GM19328 (cell line): ENCODE results near the gene CUL5.
"Not testable (repeated sequence)": the region's sequence is repeated elsewhere in the genome, so short reads cannot be mapped to it uniquely, and the experiment has no call there.

Source experiments
- ATAC-seq: cut with Tn5 transposase; IDR thresholded peaks from one replicate; pipeline ENCODE4 v1.9.1; 2021; ENCODE audit warnings: mild to moderate bottlenecking, moderate library complexity; ENCODE audit not compliant: unreplicated experiment

Gene CUL5

DNA sequence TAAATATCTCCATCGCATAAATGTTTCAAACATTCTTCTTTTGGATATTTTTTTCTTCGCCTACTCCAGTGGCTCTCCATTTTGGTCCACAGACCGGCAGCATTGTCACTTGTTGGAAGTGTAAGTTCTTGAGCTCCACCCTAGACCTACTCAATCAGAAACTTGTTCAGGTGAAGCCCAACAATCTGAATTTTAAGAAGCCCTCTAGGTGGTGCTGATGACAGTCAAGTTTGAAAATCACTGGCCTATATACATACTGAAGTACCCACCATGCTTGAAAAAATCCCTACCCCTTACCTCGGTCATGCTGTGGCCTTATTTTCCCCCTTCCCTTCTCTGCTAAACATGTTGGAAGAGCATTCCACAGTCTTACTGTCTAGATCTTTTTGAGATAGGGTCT, 102.4 kb downstream of the CUL5 start:
- no peak for ATAC-seq

DNA sequence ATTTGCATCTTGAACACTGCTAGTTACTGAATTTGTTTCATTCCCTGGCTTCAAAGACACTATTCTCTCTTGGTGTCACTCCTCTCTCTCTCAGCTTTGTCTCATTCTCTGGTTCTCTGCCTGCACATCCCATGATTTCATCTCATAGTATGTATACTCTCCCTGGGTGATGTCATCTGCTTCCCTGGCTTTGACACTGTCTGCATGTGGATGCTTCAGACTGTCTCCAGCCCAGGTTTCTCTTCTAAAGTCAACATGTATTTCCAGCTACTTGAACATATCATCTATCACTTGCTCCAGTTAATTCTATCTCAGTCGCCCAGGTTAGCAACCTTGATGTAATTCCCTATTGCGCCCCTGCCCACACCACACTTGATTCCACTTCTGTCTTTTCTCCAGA, 103.4 kb downstream of the CUL5 start:
- no peak for ATAC-seq

DNA sequence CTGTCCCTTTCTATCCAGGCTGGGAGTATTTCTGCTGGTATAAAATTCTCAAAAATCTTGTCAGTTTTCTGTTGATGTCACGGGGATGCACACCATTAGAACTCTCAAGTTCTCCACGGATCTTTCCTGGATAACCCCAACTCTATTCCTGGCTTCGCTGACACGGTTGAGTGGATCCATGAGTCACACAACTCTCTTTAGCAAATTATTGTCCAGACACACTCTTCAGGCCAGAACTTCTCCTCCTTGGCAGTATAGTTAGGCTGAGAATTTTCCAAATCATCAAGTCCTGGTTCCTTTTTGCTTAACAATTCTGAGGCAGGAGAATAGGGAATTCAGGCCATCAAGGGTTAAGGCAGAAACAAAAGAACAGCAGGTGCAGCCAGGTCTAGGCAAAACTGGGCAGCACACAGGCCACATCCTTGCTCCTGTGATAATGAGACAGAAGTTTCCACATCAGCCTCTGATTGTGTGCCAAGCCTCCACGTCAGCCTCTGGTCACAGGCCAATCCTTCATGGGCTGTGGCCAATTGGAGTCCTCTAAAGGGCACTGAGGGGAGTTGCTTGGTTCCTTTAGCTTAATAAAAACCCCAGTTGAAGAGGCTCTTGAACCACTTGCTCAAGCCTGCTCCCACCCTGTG, 106.9 kb downstream of the CUL5 start:
- no peak for ATAC-seq

DNA sequence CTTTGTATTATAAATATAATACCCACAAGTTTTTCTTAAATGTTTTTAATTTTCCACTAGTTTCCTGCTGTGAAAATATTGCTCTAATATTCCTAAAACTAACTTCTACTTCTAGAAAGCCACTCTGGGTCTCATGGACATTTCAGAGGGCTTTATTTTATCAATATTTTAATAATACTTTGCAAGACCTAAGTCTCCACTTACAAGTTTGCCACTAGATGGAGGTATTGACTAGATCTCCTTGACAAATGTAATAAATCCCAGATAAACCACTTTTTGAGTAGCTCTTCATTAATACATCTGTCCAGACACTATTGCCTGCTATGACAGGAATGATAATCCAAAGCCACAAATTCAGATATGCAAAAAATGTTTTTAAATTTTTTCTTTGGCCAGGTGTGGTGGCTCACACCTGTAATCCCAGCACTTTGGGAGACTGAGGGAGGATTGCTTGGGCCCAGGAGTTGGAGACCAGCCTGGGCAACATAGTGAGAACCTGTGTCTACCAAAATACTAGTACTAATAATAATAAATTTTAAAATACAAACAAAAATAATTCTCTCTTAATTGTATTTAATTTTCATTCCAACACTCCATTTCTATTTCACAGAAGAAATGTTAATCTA, 109.2 kb downstream of the CUL5 start:
- no peak for ATAC-seq

DNA sequence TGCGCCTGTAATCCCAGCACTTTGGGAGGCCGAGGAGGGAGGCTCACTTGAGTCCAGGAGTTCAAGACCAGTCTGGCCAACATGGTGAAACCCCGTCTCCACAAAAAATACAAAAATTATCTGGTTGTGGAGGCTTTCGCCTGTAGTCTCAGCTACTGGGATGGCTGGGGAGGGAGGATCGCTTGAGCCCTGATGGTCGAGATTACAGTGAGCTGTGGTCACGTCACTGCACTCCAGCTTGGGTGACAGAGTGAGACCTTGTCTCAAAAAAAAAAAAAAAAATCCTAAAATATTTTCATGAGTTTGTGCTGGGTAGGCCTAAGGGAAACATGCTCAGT, 112.2 kb downstream of the CUL5 start:
- not testable (repeated sequence) for ATAC-seq

DNA sequence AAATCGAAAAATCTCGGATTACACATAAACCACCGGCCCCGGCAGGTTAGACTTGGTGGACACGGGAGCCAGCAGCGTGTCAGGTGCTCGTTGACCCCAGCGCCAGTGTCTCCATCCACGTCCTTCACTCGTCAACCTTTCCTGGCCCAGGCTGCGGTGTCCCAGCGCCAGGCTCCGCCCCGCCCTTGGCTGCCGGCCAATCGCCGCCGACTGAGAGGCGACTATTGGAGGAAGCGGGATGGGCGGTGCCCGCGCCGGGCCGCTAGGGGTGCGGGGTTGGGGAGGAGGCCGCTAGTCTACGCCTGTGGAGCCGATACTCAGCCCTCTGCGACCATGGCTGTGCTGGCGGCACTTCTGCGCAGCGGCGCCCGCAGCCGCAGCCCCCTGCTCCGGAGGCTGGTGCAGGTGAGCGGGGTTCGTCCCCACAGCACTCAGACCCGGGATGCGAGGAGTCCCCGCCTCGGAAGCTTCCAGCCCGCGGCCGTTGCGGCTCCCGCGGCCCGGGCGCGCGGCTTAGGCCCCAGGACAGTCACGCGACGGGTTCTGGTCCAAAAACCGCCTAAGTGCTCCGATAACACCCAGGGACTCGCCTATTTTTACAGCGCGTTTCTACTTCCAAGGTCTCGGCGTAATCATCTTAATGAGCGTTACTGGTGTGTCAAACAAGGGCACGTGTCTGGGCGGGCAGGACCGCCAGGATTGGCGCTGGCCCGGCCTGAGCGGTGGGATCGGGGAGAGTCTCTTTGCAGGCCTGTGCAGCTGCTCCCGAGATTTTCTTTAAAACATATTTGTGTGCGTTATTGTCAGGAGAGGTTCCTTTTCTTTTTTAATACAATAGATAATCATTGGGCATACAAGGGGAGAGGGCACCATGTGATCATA, 112.8 kb downstream of the CUL5 start, which contains the start of gene ACAT1:
ACAT1 (plus strand) TSS at position 294 of the 882 bp plus-strand sequence; CDS start at position 334, 40 bp downstream.
- peak; percentile 95 for ATAC-seq

DNA sequence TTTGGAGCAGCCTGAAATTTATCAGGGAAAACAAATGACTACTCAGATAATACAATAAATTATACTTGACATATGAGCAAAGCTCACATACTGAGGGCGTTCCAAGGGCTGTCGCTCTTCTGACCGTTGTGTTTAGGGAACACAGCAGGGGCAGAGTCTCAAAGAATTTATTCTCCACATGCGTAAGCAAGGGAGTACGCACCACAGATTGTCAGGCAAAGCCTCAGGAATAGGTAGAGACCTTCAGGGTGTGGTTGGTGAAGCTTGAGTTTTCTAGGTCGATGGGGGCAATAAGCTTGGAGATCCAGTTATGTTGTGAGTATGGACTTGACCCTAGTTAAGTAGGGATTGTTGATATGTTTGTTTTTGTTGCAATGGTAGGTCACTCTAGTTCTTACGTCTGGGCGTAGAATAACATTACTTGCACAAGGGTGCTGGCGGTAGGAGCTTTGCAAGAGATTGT, 113.5 kb downstream of the CUL5 start:
- ATAC-seq, result no peak

DNA sequence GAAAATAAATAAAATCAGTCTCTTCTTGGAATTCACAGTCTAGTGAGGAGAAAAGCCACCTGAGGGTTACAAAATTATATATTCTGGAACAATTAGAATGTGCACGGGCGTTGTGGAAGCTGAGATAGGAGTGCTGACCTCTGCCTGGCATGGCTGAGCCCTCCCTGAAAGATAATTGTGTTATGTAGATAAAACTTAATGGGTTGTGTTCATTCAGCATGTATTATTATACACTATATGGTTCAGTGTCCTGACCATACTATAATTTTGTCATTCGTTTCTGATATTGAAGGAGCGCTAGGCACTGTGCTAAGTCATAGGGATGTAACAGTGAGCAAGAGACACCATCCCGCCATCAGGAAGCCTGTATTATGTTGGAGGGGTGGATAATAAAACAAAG, 116.4 kb downstream of the CUL5 start:
- ATAC-seq, result no peak

DNA sequence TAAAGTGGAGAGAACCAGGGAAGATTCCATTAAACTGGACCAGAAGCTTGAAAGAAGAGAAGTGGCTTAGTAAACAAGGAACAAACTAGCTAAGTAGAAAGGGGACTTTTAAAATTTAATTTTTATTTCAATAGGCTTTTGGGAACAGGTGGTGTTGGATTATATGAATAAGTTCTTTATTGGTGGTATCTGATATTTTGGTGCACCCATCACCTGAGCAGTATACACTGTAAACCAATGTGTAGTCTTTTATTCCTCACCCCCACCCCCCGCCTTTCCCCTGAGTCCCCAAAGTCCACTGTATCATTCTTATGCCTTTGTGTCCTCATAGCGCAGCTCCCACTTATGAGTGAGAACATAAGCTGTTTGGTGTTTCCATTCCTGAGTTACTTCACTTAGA, 120.1 kb downstream of the CUL5 start:
- ATAC-seq, result no peak

DNA sequence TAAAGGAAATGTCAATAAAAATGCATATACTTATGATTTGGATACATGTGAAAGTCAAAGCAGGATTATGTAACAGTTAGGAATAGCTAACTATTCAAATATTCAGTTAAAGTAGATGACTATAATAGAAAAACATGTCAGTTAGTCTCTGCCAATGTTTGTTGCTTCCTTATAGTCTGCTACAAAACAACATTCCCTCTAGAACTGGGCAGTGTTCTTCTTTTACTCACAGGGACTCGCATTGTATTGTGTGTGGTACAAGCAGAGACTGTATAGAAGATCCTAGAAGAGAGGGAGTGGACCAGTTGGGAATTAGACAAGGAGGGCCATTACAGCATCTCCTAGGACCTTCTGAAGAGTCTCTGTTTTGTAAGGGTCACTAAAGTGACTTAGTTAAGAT, 123.3 kb downstream of the CUL5 start:
- no peak for ATAC-seq

DNA sequence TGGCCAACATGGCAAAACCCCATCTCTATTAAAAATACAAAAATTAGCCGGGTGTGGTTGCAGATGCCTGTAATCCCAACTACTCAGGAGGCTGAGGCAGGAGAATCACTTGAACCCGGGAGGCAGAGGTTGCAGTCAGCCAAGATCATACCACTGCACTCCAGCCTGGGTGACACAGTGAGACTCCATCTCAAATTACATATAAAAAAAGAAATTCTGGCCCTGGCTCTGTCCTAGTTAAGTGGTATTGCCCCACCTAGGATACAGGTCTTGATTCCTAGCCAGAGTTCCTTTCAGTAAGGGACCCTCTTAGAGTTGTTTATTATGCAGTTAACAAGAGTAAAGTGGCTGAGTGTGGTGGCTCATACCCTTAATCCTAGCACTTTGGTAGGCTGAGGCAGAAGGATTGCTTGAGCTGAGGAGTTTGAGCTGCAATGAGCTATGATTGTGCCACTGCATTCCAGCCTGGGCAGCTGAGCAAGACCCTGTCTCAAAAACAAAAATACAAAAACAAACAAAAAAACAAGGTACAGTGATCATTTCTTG, 124.4 kb downstream of the CUL5 start:
- ATAC-seq, result not testable (repeated sequence)

DNA sequence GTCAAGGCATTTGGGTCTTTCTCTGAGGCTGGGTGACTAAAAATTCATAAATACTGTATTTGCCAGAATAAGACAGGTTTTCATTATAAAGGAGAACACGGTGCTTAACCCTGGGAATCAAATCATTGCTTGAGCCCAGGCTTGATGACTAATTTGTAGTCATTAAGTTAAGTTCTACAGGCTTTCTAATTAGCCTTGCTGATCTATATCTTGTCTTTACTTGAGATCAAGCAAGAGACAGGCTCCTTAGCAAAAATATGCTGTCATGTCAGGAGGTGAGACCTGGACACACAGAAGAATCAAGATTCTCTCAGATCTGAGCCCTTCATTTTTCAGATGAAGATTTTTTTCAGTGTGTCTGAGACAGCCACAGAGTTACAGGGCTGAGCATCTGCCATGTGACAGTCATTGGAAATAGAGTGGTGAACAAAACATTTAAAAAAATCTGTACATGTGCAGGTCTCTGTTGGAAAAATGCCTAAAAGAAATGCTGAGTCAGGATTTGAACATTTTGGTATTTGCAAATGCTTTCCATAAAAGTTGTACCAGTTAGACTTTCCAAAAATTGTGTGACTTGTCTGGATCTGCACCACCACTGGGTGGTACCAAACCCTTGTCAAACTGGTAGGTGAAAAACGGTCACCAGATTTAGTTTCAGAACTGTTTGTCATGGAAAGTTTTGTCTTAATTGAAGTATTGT, 127.3 kb downstream of the CUL5 start:
- ATAC-seq, result no peak

DNA sequence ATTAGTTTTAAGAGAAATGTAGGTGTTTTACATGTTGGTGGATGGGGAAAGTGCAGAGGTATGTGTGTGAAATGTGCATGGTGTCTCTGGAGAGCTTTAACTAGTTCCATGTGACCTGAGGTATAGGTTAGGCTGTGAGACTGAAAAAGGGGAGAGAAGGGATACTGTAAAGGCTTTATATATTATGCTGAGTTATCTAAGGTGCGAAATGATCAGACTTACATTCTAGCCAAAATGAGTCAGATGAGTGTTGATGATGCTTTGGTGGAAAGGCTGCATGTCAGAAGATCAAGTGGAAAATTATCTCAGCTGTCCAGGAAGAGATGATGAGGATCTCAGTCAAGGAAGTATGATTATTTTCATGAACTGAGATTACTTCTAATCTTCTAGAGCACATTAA, 128.5 kb downstream of the CUL5 start:
- ATAC-seq, result no peak

DNA sequence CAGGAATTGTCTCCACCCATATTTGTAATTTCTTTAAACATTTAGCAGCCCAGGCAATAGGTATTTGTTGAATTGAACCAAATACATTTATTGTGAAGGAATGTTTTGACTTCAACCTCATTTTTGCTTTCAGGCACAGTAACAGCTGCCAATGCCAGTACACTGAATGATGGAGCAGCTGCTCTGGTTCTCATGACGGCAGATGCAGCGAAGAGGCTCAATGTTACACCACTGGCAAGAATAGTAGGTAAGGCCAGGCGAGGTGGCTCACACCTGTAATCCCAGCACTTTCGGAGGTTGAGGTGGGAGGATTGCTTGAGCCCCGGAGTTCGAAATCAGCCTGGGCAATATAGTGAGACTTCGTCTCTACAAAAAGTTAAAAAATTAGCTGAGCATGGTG, 133.6 kb downstream of the CUL5 start:
- ATAC-seq, result no peak

DNA sequence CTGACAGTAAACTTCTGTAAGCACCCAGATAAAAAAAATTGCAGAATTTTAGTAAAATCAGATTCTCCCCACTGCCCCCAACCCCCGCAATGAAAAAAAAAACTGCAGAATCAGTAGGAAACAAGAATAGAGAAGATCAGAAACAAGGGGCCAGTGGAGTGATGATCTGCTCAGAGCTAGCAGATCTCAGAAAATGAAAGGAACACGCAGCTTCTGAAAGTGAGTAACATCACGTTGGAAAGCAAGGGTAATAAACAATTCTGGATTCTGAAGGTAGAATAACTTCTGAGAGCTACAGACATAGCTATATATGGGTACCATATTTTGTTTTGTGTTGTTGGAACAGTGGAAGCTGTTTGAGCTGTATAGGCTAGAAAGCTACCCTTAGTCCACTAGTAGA, 135.9 kb downstream of the CUL5 start:
- ATAC-seq, result no peak

DNA sequence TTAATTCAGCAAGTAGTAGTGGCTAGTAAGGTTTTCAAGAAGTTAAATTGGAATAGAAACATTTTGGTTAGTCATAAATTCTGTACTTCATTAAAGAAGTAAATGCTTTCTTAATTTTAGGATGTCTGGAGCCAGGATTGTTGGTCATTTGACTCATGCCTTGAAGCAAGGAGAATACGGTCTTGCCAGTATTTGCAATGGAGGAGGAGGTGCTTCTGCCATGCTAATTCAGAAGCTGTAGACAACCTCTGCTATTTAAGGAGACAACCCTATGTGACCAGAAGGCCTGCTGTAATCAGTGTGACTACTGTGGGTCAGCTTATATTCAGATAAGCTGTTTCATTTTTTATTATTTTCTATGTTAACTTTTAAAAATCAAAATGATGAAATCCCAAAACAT, 138.5 kb downstream of the CUL5 start:
- no peak for ATAC-seq

DNA sequence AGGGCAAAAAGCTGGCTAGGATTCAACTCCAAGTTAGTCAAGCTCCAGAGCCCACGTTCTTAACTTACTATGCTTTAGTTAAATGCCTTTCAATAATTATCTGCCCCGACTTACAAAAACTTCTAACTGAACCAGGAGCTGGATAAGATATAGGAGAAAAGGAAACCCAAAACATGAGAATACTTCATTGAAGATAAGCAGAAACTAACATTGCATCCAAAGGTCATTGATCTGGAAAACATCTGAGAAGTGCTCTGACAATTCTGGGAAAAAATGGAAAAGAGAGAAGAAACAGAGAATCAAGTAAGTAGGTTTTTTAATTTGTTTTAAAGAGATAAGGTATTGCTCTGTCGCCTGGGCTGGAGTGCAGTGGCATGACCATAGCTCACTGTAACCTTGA, 139.9 kb downstream of the CUL5 start:
- no peak for ATAC-seq

DNA sequence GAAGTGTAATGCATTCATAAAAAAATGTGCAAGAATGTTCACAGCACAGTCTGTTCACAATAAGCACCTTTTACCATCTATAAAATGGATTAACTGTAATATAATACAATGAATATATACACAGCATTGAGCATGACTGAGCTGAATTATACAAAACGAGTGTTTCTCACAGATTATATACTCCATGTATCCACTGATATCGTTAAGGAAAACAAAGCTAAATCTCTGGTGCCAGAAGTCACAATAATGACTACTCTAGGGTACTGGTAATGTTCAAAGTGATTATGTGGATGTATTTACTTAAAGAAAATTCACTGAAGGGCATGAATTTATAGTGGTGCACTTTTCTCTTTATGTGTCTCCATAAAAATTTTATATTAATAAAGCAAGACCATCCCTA, 145.9 kb downstream of the CUL5 start:
- no peak for ATAC-seq
